Measurements from ENCODE around the gene DAW1.
"Not testable (repeated sequence)": the region's sequence is repeated elsewhere in the genome, so short reads cannot be mapped to it uniquely, and the experiment has no call there.

The DAW1 gene

DNA sequence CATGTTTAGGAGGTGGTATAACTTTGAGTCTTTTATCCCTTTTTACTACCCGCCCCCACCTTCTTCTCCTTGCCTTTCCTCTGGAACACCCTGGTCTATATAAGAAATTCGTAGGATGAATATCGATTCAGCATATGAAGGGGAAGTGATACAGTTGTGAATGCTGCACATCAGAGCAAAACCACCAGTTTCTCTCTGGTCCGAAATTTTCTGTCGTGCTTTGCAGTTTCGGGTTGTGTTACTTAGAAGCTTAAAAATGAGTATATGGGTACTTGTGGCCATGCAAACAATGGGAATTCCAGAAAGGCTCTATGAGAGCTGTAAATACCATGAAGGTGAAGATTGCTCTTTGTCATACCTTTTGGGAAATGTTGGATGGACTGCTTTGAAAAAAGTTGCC, 60.6 kb downstream of the DAW1 start:
- DNase-seq = no peak

DNA sequence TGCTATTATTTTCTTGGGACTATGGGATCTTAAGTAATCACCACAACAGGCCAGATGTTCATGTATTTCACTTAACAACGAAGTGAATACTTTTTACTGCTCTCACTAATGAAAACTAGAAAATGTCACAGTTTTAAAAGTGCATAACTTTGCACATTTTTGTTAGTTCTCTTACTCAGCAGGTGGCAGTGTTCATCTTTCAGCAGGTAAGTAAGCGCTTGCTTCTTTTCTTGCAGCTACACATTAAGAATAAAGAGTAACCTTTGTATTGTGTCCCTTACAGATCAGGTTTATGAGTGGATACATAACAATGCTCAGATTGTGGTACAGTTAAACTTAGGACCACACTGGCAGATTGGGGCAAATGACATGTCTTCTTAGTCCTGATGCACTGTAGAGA, 61.0 kb downstream of the DAW1 start:
- no peak for DNase-seq

DNA sequence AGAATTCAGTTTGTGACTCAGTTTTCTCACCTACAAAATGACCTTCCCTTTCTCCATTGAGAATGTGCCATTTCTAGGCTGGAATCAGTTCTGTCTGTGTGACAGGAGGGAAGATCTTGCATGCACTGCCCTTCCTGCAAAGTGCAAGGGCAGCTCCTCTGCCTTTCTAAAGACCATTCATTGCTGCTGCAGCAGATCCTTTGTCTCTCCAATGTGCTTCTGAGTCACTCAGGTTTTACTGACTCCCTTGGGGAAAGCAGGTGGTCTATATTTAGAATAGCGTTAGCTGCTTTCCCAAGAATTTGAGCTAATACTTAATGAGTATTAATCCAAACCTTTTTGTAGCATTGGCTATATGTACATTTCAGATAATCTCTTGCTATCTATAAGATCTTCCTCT, 62.5 kb downstream of the DAW1 start:
- no peak for DNase-seq

DNA sequence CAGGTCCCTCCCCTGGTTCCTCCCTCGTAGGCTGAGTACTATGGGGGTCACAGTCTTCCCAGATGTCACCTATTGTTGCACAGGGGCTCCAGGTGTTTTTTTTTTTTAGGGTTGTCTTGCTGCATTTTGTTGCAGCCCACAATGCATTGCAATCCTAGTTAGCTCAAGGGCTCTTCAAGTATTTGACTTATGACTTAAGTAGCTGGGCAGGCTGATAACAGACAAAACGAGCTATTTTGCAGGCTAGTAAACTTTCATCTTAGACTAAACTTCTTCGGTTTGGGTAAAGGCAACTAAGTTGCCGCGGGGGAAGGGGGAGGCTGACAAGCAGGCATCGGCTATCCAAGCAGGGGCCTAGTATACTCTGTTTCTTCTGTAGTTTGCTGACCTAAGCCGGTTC, 64.8 kb downstream of the DAW1 start:
- not testable (repeated sequence) for DNase-seq

DNA sequence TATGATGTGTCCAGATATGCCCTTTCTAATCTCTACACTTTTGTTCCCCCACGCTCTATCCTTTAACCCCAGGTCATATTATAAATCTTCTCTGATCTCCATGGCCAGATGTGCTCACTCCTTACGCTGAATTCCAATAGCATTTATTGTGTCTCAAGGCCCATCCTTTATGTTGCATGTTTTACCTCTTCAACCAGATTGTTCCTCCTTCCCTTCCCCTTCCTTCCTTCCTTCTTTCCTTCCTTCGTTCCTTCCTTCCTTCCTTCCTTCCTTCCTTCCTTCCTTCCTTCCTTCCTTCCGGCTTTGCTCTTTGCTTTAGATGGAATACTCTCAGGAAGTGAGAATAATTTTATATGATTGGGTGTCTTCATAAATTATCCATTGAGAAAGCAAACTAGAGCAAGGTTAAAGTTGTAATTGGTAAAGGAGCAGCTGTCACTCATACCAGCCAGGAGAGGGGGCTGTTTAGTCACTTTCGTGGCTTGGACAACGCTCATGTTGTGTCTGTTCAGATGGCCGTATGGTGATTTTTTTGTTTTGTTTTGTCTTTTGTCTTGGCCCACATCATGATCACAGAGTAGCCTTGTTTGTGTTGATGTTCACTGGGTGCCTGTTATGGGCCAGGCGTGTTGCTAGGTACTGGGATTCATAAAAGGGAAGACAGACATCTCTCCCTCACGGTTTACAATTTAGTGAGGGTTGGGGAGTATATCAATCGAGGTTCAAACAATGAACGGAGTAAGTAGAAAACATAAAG, 68.0 kb downstream of the DAW1 start:
- DNase-seq = peak; percentile 6

DNA sequence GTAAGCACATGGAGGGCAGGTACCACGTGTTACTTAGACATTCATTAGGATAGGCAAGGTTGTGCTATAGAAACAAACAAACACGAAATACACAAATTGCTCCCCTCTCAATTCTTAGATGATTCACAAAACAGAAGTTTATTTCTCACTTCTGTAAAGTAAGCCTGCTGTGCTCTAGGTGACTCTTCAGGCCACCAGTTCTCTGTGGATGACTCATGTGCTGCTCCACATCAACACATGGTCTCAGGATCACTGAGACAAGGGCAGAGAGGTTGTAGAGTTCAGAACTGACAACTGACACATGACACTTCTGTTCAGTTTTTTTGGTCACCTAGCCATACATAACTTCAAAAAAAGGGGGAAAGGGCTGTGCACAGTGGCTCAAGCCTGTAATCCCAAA, 70.6 kb downstream of the DAW1 start:
- peak; percentile 8 for DNase-seq

DNA sequence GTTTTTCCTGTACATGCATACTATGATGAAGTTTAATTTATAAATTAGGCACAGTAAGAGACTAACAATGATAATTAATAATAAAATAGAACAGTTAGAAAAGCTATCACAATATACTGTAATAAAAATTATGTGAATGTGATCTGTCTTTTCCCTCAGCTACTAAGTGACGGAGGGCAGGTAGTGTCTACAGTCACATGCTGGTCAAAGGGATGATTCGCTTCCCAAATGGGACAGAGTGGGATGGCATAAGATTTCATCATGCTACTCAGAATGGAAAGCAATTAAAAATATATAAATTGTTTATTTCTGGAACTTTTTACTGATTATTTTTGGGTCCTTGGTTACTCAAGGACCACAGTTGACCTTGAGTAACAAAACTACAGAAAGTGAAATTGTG, 71.5 kb downstream of the DAW1 start:
- no peak for DNase-seq

DNA sequence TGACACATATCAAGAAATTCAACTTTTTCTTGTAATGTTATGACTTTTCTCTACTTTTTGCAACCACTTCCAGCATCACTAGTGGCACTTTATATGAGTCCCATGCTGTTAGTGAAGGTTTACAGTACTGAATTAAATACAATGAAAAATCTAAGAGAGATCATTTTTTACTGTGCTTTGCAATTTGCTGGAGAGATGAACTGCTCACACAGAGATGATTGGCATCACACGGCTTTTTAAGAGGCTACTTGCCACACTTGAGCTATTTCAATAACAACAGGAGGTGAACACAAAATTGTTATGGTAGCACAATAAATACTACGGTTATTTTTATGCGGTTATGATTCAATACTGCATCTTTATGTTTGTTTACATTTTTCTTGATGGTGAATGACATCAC, 88.9 kb downstream of the DAW1 start:
- no peak for DNase-seq

DNA sequence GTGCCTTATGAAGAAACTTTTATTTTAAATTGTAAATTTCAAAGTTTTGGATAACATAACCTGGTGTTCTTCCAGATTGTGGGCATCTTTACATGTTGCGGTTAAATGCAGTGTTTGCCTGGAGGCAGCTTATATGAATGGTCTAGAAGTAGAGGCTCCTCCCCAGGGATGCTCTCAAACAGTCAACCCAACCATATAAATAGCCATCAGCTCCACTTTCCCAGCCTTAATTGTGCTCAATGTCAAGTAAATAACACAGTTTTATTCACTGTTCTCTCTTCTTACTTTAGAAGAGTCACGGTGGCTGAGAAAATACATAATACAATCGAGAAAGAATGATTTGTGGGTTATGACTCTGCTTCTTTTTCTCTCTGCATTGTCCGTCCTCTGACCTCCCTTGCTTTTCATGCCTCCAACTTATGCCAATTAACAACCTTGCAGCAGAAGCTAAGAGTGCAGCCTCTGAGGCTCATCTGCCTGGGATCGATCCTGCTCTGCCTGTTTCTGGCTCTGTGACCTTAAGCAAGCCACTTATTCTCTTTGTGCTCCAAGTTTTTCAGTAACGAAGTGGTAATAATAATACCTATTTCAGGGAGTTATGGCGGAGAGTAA, 100.3 kb downstream of the DAW1 start:
- no peak for DNase-seq

DNA sequence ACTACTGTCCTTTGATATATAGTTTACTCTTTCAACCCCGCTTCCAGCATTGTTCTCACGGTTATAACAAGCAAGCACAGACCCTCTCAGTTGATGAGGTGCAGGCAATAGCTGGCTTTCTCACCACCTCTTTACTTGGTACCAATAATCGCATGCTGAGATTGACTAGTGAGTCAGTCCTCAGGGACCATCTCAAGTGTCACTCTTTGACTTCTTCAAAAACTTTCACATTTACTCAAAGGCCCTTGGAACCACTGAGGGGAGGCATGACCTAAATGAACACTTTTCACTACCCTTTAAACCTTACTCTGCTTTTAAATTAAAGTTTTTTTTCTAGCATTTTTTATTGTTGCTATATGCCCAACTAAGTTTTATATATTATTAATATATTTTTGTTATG, 101.8 kb downstream of the DAW1 start:
- no peak for DNase-seq
